T-cell (primary cell): ENCODE measurements around the gene DUSP22. TPM values are rescaled to one million over a fixed set of nuclear protein-coding genes. Genes with fewer than 3 reads are reported as not detected.
A peak's percentile ranks its signal among the peaks of the same experiment; 100 is the strongest.

Experiments used
- ATAC-seq, 4 experiments: fragments of 200-7000 bp in 3 of 4; fragments of 150-1000 bp in 1 of 4; cut with Tn5 transposase; replicated peaks in 1 of 4; 1 replicate in 3 of 4; 2 replicates in 1 of 4; pipeline ENCODE4 v1.10.0; 2021; ENCODE audit warnings: moderate library complexity in 3 of 4, mild to moderate bottlenecking in 2 of 4, moderate number of reproducible peaks in 1 of 4
- CTCF ChIA-PET, 2 donors: fragments of 300-600 bp; sonication (Branson Sonifier 250); formaldehyde crosslinking; loops; one replicate each; lab custom pipeline; 2022; ENCODE audit warnings: antibody characterized with exemption in 2 of 2; lab: Charles Lee
- POLR2A ChIA-PET, 2 donors: fragments of 300-600 bp; sonication (Branson Sonifier 250); formaldehyde crosslinking; loops; one replicate each; lab custom pipeline; 2022; ENCODE audit warnings: antibody characterized with exemption in 2 of 2; lab: Charles Lee
- DNase-seq, 35 experiments: peaks; one replicate each; pipeline versions ENCODE4 v3.0.0 to v3.0.0-alpha.2; 2013 to 2023
- H3K27ac ChIP-seq: one replicate; pipeline ENCODE4 v1.5.1; 2013; ENCODE audit warnings: low read length
- H3K27me3 ChIP-seq, 2 experiments: replicated peaks in 1 of 2; 1 replicate in 1 of 2; 2 replicates in 1 of 2; pipeline versions ENCODE4 v1.6.1 to v1.7.0; 2013; ENCODE audit warnings: low read length in 1 of 2, mixed read lengths in 1 of 2; ENCODE audit not compliant: control insufficient read depth in 2 of 2, insufficient read depth in 2 of 2; ENCODE audit errors: extremely low read depth in 1 of 2
- H3K36me3 ChIP-seq, 2 donors: 1 replicate in 1 of 2; 2 replicates in 1 of 2; pipeline versions ENCODE4 v1.6.1 to v1.7.0; 2013; ENCODE audit warnings: low read length in 1 of 2; ENCODE audit not compliant: control insufficient read depth in 2 of 2, insufficient read depth in 1 of 2; ENCODE audit errors: extremely low read depth in 1 of 2
- H3K4me1 ChIP-seq, 2 experiments: 1 replicate in 1 of 2; 2 replicates in 1 of 2; pipeline versions ENCODE4 v1.6.1 to v1.7.0; 2013; ENCODE audit warnings: low read length in 2 of 2, mixed read lengths in 1 of 2; ENCODE audit not compliant: insufficient read depth in 2 of 2, control insufficient read depth in 1 of 2; ENCODE audit errors: extremely low read depth in 1 of 2
- H3K4me3 ChIP-seq, 2 donors: 1 replicate in 1 of 2; 2 replicates in 1 of 2; pipeline versions ENCODE4 v1.5.1 to v1.7.0; 2013; ENCODE audit warnings: mild to moderate bottlenecking in 2 of 2, low read length in 1 of 2, moderate library complexity in 1 of 2; ENCODE audit not compliant: control insufficient read depth in 1 of 2; ENCODE audit errors: extremely low read depth in 1 of 2
- H3K9me3 ChIP-seq: 2 replicates; pipeline ENCODE4 v1.7.0; 2013
- H3K27ac Mint-ChIP-seq, 2 donors: one replicate each; pipeline ENCODE4 v1.8.0; 2020 to 2021; ENCODE audit warnings: mild to moderate bottlenecking in 2 of 2, mixed read lengths in 2 of 2
- H3K27me3 Mint-ChIP-seq, 2 donors: one replicate each; pipeline ENCODE4 v1.8.0; 2021 to 2022; ENCODE audit warnings: mixed read lengths in 2 of 2
- H3K36me3 Mint-ChIP-seq: one replicate; pipeline ENCODE4 v1.8.0; 2021; ENCODE audit warnings: mixed read lengths
- H3K4me1 Mint-ChIP-seq, 3 donors: one replicate each; pipeline ENCODE4 v1.8.0; 2020 to 2022; ENCODE audit warnings: mixed read lengths in 3 of 3, mild to moderate bottlenecking in 1 of 3
- H3K4me3 Mint-ChIP-seq, 3 donors: one replicate each; pipeline ENCODE4 v1.8.0; 2020 to 2022; ENCODE audit warnings: mild to moderate bottlenecking in 3 of 3, mixed read lengths in 3 of 3, moderate library complexity in 3 of 3
- H3K9me3 Mint-ChIP-seq, 3 donors: one replicate each; pipeline ENCODE4 v1.8.0; 2020 to 2022; ENCODE audit warnings: mixed read lengths in 3 of 3
- WGBS: methylation state at CpG from one replicate; pipeline ENCODE4 v1.1.5; 2013; ENCODE audit warnings: missing lambda C conversion rate; ENCODE audit not compliant: insufficient coverage; 5-methylcytosine and 5-hydroxymethylcytosine counted together
- total RNA-seq, 35 experiments: library from RNA in 6 of 35; stranded (reverse) in 6 of 35; fragments of 120-200 nt in 1 of 35; gene quantifications; one replicate each; pipeline versions ENCODE4 v1.2.1 to v1.2.4 and lab custom pipeline; 2013 to 2026

DUSP22 gene
- total RNA-seq, 5 donors from 2014 or later (not counting 1 experiment from before 2014, with no cell fraction given): 32.0 to 52.4 (median 42.1) TPM

GRCh38 chr6:257774-258173 lies 34.5 kb upstream of the DUSP22 start:
- ATAC-seq: no peak
- Histone ChIP-seq H3K9me3 (no peaks in the 10 kb centered on the region), H3K27ac (no peak overlapping the region), H3K36me3 (no peaks in the 10 kb centered on the region), H3K4me3 (no peak overlapping the region), H3K4me1 (peaks cover 13 to 23% of the 10 kb centered on the region in 2 experiments), H3K27me3 (no peaks in the 10 kb centered on the region)
- DNase-seq: no peak
- H3K27ac Mint-ChIP-seq: no peak overlapping the region
- no peak overlapping the region for H3K4me3 Mint-ChIP-seq
- peaks cover 0 to 3% (median 0%) of the 10 kb centered on the region in 3 donors for H3K9me3 Mint-ChIP-seq
- POLR2A ChIA-PET: no interaction called here
- H3K36me3 Mint-ChIP-seq: no peaks in the 10 kb centered on the region
- H3K27me3 Mint-ChIP-seq: no peaks in the 10 kb centered on the region
- peaks cover 32 to 53% (median 44%) of the 10 kb centered on the region in 3 donors for H3K4me1 Mint-ChIP-seq
- CTCF ChIA-PET: no interaction called here
- 64% methylated on average over 1 of the region's 1 CpG for WGBS

GRCh38 chr6:259316-259715 lies 33.0 kb upstream of the DUSP22 start:
- peaks cover 11 to 12% of the 10 kb centered on the region in 2 experiments for H3K4me1 ChIP-seq
- Mint-ChIP-seq H3K4me1 (peaks cover 27 to 44% (median 44%) of the 10 kb centered on the region in 3 donors), H3K4me3 (no peak overlapping the region), H3K36me3 (no peaks in the 10 kb centered on the region), H3K27me3 (no peaks in the 10 kb centered on the region), H3K9me3 (peaks cover 0 to 3% (median 0%) of the 10 kb centered on the region in 3 donors), H3K27ac (no peak overlapping the region)
- no CpG with 5 or more reads among the region's 5 CpGs for WGBS
- H3K27ac ChIP-seq: no peak overlapping the region
- H3K36me3 ChIP-seq: no peaks in the 10 kb centered on the region
- no peak for DNase-seq
- H3K9me3 ChIP-seq: no peaks in the 10 kb centered on the region
- ChIA-PET POLR2A (interaction anchor here in 1 of 2 donors (0.6 kb wide), 2 partner anchors 318 to 1838 kb away, joined by 3 to 8 read pairs; no protein-coding TSS in a partner anchor), CTCF (interaction anchor here in 1 of 2 donors (0.6 kb wide), 1 partner anchor 243 kb away, joined by 4 read pairs; no protein-coding TSS in a partner anchor)
- H3K27me3 ChIP-seq: no peaks in the 10 kb centered on the region
- no peak overlapping the region for H3K4me3 ChIP-seq
- ATAC-seq: no peak

- Histone ChIP-seq H3K9me3 (no peaks in the 10 kb centered on the region), H3K4me3 (peak overlapping the region in 1 of 2 donors; percentile 21), H3K4me1 (peaks cover 10 to 11% of the 10 kb centered on the region in 2 experiments), H3K27ac (peak overlapping the region; percentile 75), H3K36me3 (no peaks in the 10 kb centered on the region), H3K27me3 (no peaks in the 10 kb centered on the region)
- H3K27ac Mint-ChIP-seq: peak overlapping the region; percentile 35 to 84
- H3K4me3 Mint-ChIP-seq: peak overlapping the region; percentile 1 to 62 (median 57)
- ATAC-seq: peak in 3 of 4 experiments; percentile 38 to 55 (median 51)
- H3K36me3 Mint-ChIP-seq: no peaks in the 10 kb centered on the region
- peaks cover 0 to 6% (median 0%) of the 10 kb centered on the region in 3 donors for H3K9me3 Mint-ChIP-seq
- ChIA-PET CTCF (no interaction called here), POLR2A (interaction anchor here in 1 of 2 donors (0.6 kb wide), 1 partner anchor 1838 kb away, joined by 8 read pairs; no protein-coding TSS in a partner anchor)
- H3K27me3 Mint-ChIP-seq: no peaks in the 10 kb centered on the region
- DNase-seq: peak in 1 of 35 experiments; percentile 27
- peaks cover 27 to 44% (median 44%) of the 10 kb centered on the region in 3 donors for H3K4me1 Mint-ChIP-seq
- WGBS: 33% methylated on average over 1 of the region's 5 CpGs
Measured at GRCh38 chr6:259901-260508, 32.3 kb upstream of the DUSP22 start.

DNA sequence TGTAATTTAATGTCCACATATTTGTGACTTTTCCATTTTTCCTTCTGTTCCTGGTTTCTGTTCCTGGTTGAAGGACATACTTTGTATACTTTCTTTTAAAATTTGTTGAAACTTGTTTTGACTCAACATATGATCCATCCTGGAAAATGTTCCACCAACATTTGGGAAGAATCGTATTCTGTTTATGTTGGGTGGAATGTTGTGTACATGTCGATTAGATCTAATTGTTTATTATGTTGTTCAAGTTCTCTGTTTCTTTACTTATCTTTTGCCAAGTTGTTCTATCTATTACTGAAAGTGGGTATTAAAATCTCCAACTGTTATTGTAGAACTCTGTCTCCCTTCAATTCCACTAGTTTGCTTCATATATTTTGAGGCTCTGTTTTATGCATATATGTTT lies 27.7 kb upstream of the DUSP22 start:
- Histone ChIP-seq H3K27me3 (no peaks in the 10 kb centered on the region), H3K4me1 (peaks cover 0 to 5% of the 10 kb centered on the region in 2 experiments), H3K36me3 (no peaks in the 10 kb centered on the region), H3K9me3 (no peaks in the 10 kb centered on the region), H3K27ac (no peak overlapping the region), H3K4me3 (no peak overlapping the region)
- DNase-seq (no peak), ATAC-seq (no peak)
- CTCF ChIA-PET: no interaction called here
- no peaks in the 10 kb centered on the region for H3K36me3 Mint-ChIP-seq
- H3K4me1 Mint-ChIP-seq: peaks cover 8 to 24% (median 16%) of the 10 kb centered on the region in 3 donors
- H3K4me3 Mint-ChIP-seq: no peak overlapping the region
- H3K27ac Mint-ChIP-seq: no peak overlapping the region
- WGBS: no CpG with 5 or more reads among the region's 2 CpGs
- H3K27me3 Mint-ChIP-seq: no peaks in the 10 kb centered on the region
- POLR2A ChIA-PET: no interaction called here
- peaks cover 0 to 6% (median 0%) of the 10 kb centered on the region in 3 donors for H3K9me3 Mint-ChIP-seq

- Histone ChIP-seq H3K27ac (no peak overlapping the region), H3K36me3 (no peaks in the 10 kb centered on the region), H3K4me1 (peaks cover 4% of the 10 kb centered on the region in 2 experiments), H3K4me3 (no peak overlapping the region), H3K27me3 (no peaks in the 10 kb centered on the region), H3K9me3 (no peaks in the 10 kb centered on the region)
- Mint-ChIP-seq H3K4me3 (no peak overlapping the region), H3K4me1 (peaks cover 22 to 37% (median 29%) of the 10 kb centered on the region in 3 donors), H3K27me3 (no peaks in the 10 kb centered on the region), H3K27ac (no peak overlapping the region), H3K9me3 (peaks cover 3 to 14% (median 9%) of the 10 kb centered on the region in 3 donors), H3K36me3 (no peaks in the 10 kb centered on the region)
- DNase-seq (no peak), ATAC-seq (no peak)
- POLR2A ChIA-PET: no interaction called here
- no CpG with 5 or more reads among the region's 5 CpGs for WGBS
- CTCF ChIA-PET: no interaction called here
Measured at GRCh38 chr6:268394-268935, 23.8 kb upstream of the DUSP22 start.

DNA sequence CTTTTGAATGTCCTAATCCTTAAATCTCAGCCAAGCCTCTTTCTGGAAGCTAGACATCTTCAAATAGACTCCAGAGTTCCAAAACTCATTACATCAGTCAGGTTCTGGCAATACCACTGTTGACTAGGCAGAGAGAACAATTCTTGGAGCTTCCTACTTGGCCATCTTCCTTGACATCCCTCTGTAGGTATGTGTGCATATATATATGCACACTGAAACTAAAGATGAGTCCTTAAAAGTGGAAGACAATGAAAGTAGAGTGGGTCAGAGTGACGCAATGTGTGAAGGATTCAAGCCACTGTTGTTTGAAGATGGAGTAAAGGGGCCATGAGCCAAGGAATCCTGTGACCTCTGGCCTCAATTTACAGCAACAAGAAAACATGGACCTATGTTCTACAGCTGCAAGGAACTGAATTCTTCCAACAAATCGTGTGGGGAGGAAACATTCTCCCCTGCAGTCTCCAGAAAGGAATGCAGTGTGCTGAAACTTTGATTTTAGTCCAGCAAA lies 18.7 kb upstream of the DUSP22 start:
- Histone ChIP-seq H3K27me3 (no peaks in the 10 kb centered on the region), H3K27ac (no peak overlapping the region), H3K4me3 (no peak overlapping the region), H3K4me1 (peaks cover 4% of the 10 kb centered on the region in 2 experiments), H3K36me3 (no peaks in the 10 kb centered on the region), H3K9me3 (no peaks in the 10 kb centered on the region)
- no peak for DNase-seq
- peaks cover 3 to 10% (median 9%) of the 10 kb centered on the region in 3 donors for H3K9me3 Mint-ChIP-seq
- H3K36me3 Mint-ChIP-seq: no peaks in the 10 kb centered on the region
- POLR2A ChIA-PET: no interaction called here
- no peak for ATAC-seq
- no peaks in the 10 kb centered on the region for H3K27me3 Mint-ChIP-seq
- 92% methylated on average over 2 of the region's 2 CpGs for WGBS
- CTCF ChIA-PET: no interaction called here
- H3K27ac Mint-ChIP-seq: no peak overlapping the region
- H3K4me3 Mint-ChIP-seq: no peak overlapping the region
- peaks cover 22 to 35% (median 29%) of the 10 kb centered on the region in 3 donors for H3K4me1 Mint-ChIP-seq
